Mesothelial cell of epicardium (in vitro differentiated cells): ENCODE measurements around the gene CFAP46. TPM values are rescaled to one million over a fixed set of nuclear protein-coding genes. Genes with fewer than 3 reads are reported as not detected.
"Not testable (repeated sequence)": the region's sequence is repeated elsewhere in the genome, so short reads cannot be mapped to it uniquely, and the experiment has no call there.

Experiments
- DNase-seq, 2 experiments: peaks; one replicate each; pipeline ENCODE4 v3.0.0; 2021; ENCODE audit warnings: low spot score in 2 of 2; ENCODE audit not compliant: unreplicated experiment in 2 of 2
- H3K27ac Mint-ChIP-seq: 2 replicates; pipeline ENCODE4 v1.8.0; 2021; ENCODE audit warnings: mixed read lengths
- H3K27me3 Mint-ChIP-seq: 2 replicates; pipeline ENCODE4 v1.8.0; 2021; ENCODE audit warnings: low read depth, mixed read lengths
- H3K36me3 Mint-ChIP-seq: 2 replicates; pipeline ENCODE4 v1.8.0; 2021; ENCODE audit warnings: mixed read lengths
- H3K4me1 Mint-ChIP-seq: 2 replicates; pipeline ENCODE4 v1.8.0; 2021; ENCODE audit warnings: mixed read lengths
- H3K4me3 Mint-ChIP-seq: 2 replicates; pipeline ENCODE4 v1.8.0; 2021; ENCODE audit warnings: mild to moderate bottlenecking, moderate library complexity, mixed read lengths
- H3K9me3 Mint-ChIP-seq: 2 replicates; pipeline ENCODE4 v1.8.0; 2021; ENCODE audit warnings: mixed read lengths
- CTCF ChIP-seq: fragments of 200-600 bp; sonication (generic); IDR thresholded peaks from one replicate; pipeline ENCODE4 v1.5.0; 2021; ENCODE audit warnings: antibody characterized with exemption; ENCODE audit not compliant: unreplicated experiment
- total RNA-seq: library from RNA; stranded (reverse); gene quantifications from 3 replicates; pipeline ENCODE4 v1.2.1, GENCODE V29; 2021

Gene CFAP46
- total RNA-seq, 1 donor from 2014 or later, result 3.1 TPM

GRCh38 chr10:132776821-132777220, 165.5 kb downstream of the CFAP46 start:
- Mint-ChIP-seq H3K4me3 (no peak overlapping the region), H3K27me3 (peaks cover 10% of the 10 kb centered on the region), H3K4me1 (no peaks in the 10 kb centered on the region), H3K9me3 (no peaks in the 10 kb centered on the region), H3K36me3 (peaks cover 19% of the 10 kb centered on the region), H3K27ac (no peak overlapping the region)
- DNase-seq, result no peak
- TF ChIP-seq CTCF, result no peak

- Mint-ChIP-seq H3K27me3 (peaks cover 5% of the 10 kb centered on the region), H3K27ac (no peak overlapping the region), H3K4me1 (no peaks in the 10 kb centered on the region), H3K9me3 (no peaks in the 10 kb centered on the region), H3K4me3 (no peak overlapping the region), H3K36me3 (peaks cover 14% of the 10 kb centered on the region)
- TF ChIP-seq CTCF, result no peak
- no peak for DNase-seq
Observed at GRCh38 chr10:132776186-132776585, 166.2 kb downstream of the CFAP46 start.

- Mint-ChIP-seq H3K36me3 (peaks cover 19% of the 10 kb centered on the region), H3K4me1 (no peaks in the 10 kb centered on the region), H3K9me3 (no peaks in the 10 kb centered on the region), H3K27me3 (peaks cover 3% of the 10 kb centered on the region), H3K27ac (no peak overlapping the region), H3K4me3 (no peak overlapping the region)
- no peak for DNase-seq
- no peak for TF ChIP-seq CTCF
Observed at GRCh38 chr10:132774902-132775863, 167.2 kb downstream of the CFAP46 start.

GRCh38 chr10:132774181-132774901, 168.0 kb downstream of the CFAP46 start:
- DNase-seq, result no peak
- no peak overlapping the region for H3K27ac Mint-ChIP-seq
- peaks cover 17% of the 10 kb centered on the region for H3K36me3 Mint-ChIP-seq
- H3K4me1 Mint-ChIP-seq, result no peaks in the 10 kb centered on the region
- no peak for TF ChIP-seq CTCF
- no peaks in the 10 kb centered on the region for H3K9me3 Mint-ChIP-seq
- no peaks in the 10 kb centered on the region for H3K27me3 Mint-ChIP-seq
- no peak overlapping the region for H3K4me3 Mint-ChIP-seq

- not testable (repeated sequence) for H3K27ac Mint-ChIP-seq, H3K27me3 Mint-ChIP-seq, DNase-seq, H3K9me3 Mint-ChIP-seq, H3K4me3 Mint-ChIP-seq, H3K4me1 Mint-ChIP-seq
- peaks cover 32% of the 10 kb centered on the region for H3K36me3 Mint-ChIP-seq
Observed at GRCh38 chr10:132772816-132773215, 169.6 kb downstream of the CFAP46 start.
